SHP77 treated with DMSO at 0.1 percent for 48 hours (cell line): Measurements from ENCODE around the gene GAS1.

Source experiments
- DNase-seq: peaks from one replicate; lab custom pipeline; 2025; lab: John Stamatoyannopoulos, UW

The GAS1 gene

GRCh38 chr9:86947146-86948073, at the start of gene GAS1:
Gene GAS1 (minus strand): TSS chr9:86947506. CDS start chr9:86946779, 727 bp downstream.
- peak; percentile 38 for DNase-seq

DNA sequence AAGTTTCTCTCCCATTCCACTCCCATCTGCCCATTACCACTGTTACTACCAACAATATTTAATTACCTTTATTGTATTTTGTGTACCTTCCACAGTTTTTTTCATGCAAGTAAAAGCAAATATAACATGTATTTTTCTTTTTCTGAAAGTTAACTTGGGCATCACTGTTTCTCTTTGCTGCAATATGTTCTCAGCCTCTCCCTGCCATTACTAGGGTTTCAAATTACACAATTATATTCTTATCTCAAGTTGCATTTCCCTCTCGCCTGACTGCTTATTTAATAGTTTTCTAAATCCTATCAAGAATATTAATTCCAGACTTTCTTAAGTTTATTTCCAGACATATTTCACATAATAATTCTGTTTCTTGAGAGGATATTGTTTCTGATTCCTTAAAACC, 46.9 kb upstream of the GAS1 start:
- no peak for DNase-seq

DNA sequence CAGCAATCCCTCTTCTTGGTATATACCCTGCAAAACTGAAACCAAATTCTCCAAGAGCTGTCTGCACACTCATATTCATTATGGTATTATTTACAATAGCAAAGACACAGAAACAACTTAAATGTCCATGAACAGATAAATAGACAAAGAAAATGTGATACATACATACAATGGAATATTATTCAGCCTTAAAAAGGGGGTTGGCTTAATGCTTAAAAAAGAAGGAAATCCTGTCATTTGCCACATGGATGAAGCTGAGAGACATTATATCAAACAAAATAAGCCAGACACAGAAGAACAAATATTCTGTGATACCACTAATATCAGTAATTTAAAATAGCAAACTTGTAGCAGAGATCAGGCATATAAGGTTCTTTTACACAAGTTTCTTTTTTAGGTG, 46.5 kb upstream of the GAS1 start:
- no peak for DNase-seq

- no peak for DNase-seq
These were observed 43.8 kb upstream of the GAS1 start for GRCh38 chr9:86991077-86991476.

GRCh38 chr9:86990290-86990689, 43.0 kb upstream of the GAS1 start:
- DNase-seq = no peak

DNA sequence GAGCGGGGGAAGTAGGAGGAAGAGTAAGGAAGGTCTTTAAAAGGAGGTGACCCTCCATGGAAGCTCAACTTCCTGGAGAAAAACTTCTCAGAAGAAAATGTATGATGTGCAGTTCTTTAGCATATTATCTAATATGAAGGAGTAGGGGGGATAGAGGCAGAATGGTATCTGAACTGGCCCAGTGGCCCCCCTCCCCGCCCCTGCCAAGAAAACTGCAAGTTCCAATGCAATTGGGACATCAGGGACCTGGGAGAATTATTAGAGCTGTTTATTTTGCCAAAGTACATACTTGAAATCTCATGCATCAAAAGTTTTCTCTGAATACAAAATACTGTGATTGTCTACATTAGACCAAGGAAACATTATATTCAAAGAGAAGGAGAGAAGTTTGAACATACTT, 40.6 kb upstream of the GAS1 start:
- no peak for DNase-seq

- DNase-seq = no peak
These were observed 37.9 kb upstream of the GAS1 start for GRCh38 chr9:86985132-86985647.

DNA sequence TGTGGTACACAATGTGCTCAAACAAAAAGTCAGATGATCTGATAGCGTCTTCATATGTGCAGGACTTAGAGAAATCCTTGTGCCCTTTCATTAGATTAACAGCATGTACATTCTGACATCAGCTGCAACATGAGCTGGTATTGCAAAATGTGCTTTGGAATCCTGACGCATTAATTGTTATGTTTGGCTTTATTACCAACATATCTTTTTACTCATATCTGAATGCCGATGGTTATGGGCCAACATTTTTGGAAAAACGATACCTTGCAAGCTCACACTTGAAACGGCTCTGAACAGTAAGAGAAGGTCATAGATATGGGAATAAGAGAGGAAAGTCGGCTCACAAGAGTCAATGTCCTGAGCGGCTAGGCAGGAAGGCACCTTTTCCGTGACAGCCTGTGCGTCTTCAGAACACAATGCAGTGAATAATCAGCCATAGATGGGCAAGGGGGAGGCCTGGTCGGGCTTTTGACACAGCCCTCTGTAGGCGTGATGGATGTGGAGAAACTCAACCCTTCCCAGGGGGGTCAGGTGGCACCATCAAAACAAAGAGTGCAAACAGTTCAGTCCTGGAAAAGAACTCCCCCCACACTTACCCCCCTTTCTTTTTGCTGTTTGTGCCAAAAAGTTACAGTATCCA, 36.4 kb upstream of the GAS1 start:
- no peak for DNase-seq

GRCh38 chr9:86983249-86983619, 35.9 kb upstream of the GAS1 start:
- no peak for DNase-seq

- DNase-seq = no peak
These were observed 33.5 kb upstream of the GAS1 start for GRCh38 chr9:86980802-86981201.

GRCh38 chr9:86979657-86980056, 32.4 kb upstream of the GAS1 start:
- no peak for DNase-seq

GRCh38 chr9:86978922-86979474, 31.7 kb upstream of the GAS1 start:
- DNase-seq = no peak

DNA sequence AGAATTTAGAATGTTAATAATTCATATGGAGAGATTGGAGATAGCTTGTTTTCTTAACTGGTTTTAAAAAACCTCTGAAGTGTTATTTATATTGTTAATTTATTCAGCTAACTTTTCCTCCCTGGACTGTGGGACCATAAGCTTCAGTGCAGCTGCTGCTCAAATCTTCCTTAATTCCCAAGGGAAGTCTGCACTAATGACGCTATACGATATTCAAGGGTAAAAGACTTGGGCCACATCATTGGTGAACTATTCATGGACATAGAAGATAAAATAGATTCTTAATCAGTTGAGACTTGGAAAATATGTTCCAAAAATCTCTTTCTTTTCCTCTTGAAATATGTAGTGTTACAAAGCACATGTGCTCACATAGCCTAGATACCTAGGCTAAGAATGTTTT, 31.1 kb upstream of the GAS1 start:
- DNase-seq = no peak

DNA sequence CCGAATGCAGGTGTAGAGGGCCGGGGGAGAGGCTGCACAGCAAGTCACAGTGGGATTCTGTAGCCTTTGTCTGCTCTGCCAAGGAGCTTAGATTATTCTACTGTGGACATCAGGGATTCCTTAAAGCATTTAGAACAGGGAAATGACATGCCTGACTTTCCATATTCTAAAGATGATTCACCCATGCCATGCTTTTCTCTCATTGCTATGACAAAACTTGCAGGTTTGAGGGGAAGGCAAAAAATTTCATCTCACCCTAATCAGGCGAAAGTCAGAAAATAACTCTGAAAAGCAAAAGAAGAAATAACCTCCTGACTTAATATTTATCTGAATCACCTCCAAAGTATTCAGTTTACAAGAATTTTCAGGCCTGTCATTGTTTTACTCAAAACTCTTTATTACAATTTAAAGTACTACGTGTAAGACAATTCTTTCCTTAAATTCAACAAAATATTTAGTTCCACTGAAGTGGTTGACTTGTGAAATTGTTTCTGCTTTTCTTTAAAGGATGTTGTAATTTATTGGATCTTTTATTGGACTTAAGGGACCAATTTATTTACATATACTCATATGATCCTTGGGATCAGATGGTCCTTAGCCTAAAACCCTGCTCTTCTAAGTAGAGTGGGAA, 30.0 kb upstream of the GAS1 start:
- no peak for DNase-seq

- no peak for DNase-seq
These were observed 28.3 kb upstream of the GAS1 start for GRCh38 chr9:86975606-86976005.

GRCh38 chr9:86975036-86975435, 27.7 kb upstream of the GAS1 start:
- no peak for DNase-seq

GRCh38 chr9:86974421-86974820, 27.1 kb upstream of the GAS1 start:
- DNase-seq = no peak

GRCh38 chr9:86971742-86972141, 24.4 kb upstream of the GAS1 start:
- no peak for DNase-seq

DNA sequence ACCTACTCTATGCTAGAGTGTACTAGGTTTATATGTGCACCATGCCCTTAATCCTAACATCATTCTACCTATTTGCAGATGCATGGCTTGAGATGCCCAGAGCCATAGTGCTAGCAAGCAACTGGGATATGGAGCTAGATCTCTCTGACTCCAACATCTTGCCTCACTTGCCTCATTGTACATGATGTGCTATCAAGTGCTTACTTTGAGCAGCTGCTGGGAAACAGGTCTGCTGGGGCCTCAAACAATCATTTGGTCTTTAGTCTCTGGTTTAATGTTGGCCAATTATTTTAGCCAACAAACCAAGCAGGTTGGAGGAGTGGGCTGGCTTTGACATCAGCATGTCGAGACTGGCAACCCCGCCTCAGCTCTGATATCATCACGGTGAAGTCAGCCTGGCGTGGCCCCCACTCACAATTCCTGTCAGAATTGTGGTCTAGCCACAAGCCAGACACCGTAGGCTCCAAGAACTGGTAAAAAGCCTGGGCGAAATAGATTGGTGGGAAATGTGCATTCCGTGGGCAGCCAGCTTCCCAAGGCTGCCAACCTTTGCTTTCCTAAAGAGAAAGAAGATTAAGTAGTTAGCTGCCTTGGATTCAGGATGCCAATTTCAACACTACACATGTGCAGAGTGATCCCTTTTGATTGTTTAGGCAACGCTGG, 21.1 kb upstream of the GAS1 start:
- DNase-seq = no peak

DNA sequence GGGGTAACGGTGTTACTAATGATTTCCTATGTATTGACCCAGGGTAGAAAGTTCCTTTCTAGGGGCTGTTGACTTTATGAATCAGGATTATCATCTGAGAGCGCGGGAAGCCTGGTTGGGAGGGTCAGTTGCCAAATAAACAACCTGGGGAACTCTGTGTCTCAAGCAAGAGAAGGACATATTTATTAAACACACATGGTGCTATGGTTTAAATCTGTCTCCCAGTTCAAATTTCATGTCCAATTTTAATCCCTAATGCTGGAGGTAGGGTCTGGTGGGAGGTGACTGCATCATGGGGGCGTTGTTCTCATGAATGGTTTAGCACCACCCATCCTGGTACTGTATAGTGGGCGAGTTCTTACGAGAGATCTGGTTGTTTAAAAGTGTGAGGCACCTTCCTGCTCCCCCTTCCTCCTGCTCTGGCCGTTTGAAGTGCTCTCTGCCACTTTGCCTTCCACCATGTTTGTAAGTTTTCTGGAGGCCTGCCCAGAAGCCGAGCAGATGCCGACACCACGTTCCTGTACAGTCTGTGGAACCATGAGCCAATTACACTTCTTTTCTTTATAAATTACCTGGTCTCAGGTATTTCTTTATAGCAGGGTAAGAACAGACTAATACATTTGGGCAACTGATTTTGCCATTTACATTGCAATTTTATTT, 19.7 kb upstream of the GAS1 start:
- no peak for DNase-seq

GRCh38 chr9:86965636-86966395, 18.5 kb upstream of the GAS1 start:
- no peak for DNase-seq
